ENCODE measurements around the gene TMEM62. TPM values are rescaled to one million over a fixed set of nuclear protein-coding genes. Genes with fewer than 3 reads are reported as not detected.
"Not testable (repeated sequence)": the region's sequence is repeated elsewhere in the genome, so short reads cannot be mapped to it uniquely, and the experiment has no call there.

The TMEM62 gene
- total and polyA plus RNA-seq, 2 experiments from 2014 or later, result 6.5 to 11.2 TPM

DNA sequence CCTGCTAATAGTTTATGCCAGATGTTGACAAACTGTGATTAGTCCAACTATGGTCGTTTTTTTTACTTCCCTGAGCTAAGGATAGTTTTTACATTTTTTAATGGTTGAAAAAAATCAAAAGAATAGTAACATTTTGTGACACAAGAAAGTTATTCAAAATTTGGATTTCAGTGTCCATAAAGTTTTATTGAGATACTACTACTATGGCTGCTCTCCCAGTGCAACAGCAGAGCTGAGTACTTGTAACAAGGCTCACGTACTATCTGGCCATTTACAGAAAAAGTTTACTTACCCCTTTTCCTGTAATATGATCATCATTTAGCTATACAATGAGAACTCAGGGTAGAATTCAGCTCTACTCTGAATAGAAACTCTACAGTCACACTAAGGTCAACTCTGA lies 11.5 kb upstream of the TMEM62 start:
- Histone ChIP-seq H4K20me1 (ENCODE audit: insufficient read depth) (no peaks in the 10 kb centered on the region), H3K9me2 (ENCODE audit: insufficient read depth) (no peaks in the 10 kb centered on the region), H3F3A (ENCODE audit: insufficient read depth) (peaks cover 16% of the 10 kb centered on the region; the same call in 1 of the 2 replicates), H3K4me3 (peak overlapping the region; percentile 93), H3K36me3 (ENCODE audit: low read depth) (no peaks in the 10 kb centered on the region), H2AFZ (peak overlapping the region; percentile 98), H3K9me3 (ENCODE audit: low read depth) (no peaks in the 10 kb centered on the region), H3K27ac (peak overlapping the region; percentile 90), H3K27me3 (replicated peaks; ENCODE audit: insufficient read depth) (no peaks in the 10 kb centered on the region), H3K4me1 (ENCODE audit: insufficient read depth) (peaks cover 6% of the 10 kb centered on the region), H3K4me2 (ENCODE audit: unreplicated experiment) (peak overlapping the region; percentile 99), H3K79me2 (ENCODE audit: insufficient read depth) (no peaks in the 10 kb centered on the region), H3K9ac (no peak overlapping the region)
- WGBS, 2 experiments (ENCODE audit: low coverage in 1 of 2, low lambda C conversion rate in 2 of 2, missing lambda C conversion rate in 2 of 2), result 63 to 66% methylated on average over 2 of the region's 2 CpGs
- TF ChIP-seq EZH2phosphoT487 (IDR thresholded peaks at IDR 0.05; ENCODE audit: insufficient read depth, low read depth) (no peak), EZH2 (IDR thresholded peaks at IDR 0.05; ENCODE audit: insufficient read depth, poor library complexity, severe bottlenecking) (no peak)
- in situ Hi-C loops (cut with MboI), result no loop called here
- no peak for DNase-seq

DNA sequence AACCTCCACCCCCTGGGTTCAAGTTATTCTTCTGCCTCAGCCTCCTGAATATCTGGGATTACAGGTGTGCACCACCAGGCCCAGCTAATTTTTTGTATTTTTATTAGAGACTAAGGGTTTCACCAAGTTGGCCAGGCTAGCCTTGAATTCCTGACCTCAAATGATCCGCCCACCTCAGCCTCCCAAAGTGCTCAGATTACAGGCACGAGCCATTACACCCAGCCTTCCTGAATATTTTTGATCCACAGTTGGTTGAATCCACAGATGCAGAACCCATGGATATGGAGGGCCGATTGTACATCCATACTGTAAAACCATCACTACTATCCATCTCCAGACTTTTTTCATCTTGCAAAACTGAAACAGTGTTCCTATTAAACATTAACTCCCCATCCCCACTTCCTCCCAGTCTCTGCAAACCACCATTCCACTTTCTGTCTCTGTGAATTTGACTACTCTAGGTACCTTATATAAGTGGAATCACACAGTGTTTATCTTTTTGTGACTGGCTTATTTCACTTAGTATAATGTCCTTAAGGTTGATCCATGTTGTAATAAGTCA lies 8.2 kb upstream of the TMEM62 start:
- H3K4me3 ChIP-seq, result no peak overlapping the region
- no peak overlapping the region for H2AFZ ChIP-seq
- in situ Hi-C loops (cut with MboI), result no loop called here
- H3K9ac ChIP-seq, result no peak overlapping the region
- H3K27me3 ChIP-seq (replicated peaks; ENCODE audit: insufficient read depth), result no peaks in the 10 kb centered on the region
- H4K20me1 ChIP-seq (ENCODE audit: insufficient read depth), result no peaks in the 10 kb centered on the region
- no peak for DNase-seq
- no peak overlapping the region for H3K27ac ChIP-seq
- peaks cover 6% of the 10 kb centered on the region for H3K4me1 ChIP-seq (ENCODE audit: insufficient read depth)
- peaks cover 16% of the 10 kb centered on the region; the same call in 1 of the 2 replicates for H3F3A ChIP-seq (ENCODE audit: insufficient read depth)
- TF ChIP-seq EZH2phosphoT487 (IDR thresholded peaks at IDR 0.05; ENCODE audit: insufficient read depth, low read depth) (no peak), EZH2 (IDR thresholded peaks at IDR 0.05; ENCODE audit: insufficient read depth, poor library complexity, severe bottlenecking) (no peak)
- WGBS, 2 experiments (ENCODE audit: low coverage in 1 of 2, low lambda C conversion rate in 2 of 2, missing lambda C conversion rate in 2 of 2), result 55 to 68% methylated on average over 3 of the region's 3 CpGs
- no peaks in the 10 kb centered on the region for H3K79me2 ChIP-seq (ENCODE audit: insufficient read depth)
- no peaks in the 10 kb centered on the region for H3K9me3 ChIP-seq (ENCODE audit: low read depth)
- H3K9me2 ChIP-seq (ENCODE audit: insufficient read depth), result no peaks in the 10 kb centered on the region
- H3K4me2 ChIP-seq (ENCODE audit: unreplicated experiment), result no peak overlapping the region
- H3K36me3 ChIP-seq (ENCODE audit: low read depth), result no peaks in the 10 kb centered on the region

DNA sequence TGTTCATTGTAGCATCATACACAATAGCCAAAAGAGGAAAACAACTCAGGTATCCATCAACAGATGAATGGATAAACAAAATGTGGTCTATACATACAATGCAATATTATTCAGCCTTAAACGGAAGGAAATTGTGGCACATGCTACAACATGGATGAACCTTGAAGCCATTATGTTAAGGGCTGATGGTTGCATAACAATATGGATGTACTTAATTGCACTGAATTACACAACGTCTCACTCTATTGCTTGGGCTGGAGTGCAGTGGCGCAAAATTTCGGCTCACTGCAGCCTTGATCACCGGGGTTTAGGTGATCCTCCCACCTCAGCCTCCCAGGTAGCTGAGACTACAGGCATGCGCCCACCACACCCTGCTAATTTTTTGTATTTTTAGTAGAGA lies 7.0 kb upstream of the TMEM62 start:
- Histone ChIP-seq H4K20me1 (ENCODE audit: insufficient read depth) (no peaks in the 10 kb centered on the region), H3K27me3 (replicated peaks; ENCODE audit: insufficient read depth) (no peaks in the 10 kb centered on the region), H2AFZ (no peak overlapping the region), H3K9me2 (ENCODE audit: insufficient read depth) (no peaks in the 10 kb centered on the region), H3F3A (ENCODE audit: insufficient read depth) (peaks cover 16% of the 10 kb centered on the region; the same call in 1 of the 2 replicates), H3K4me1 (ENCODE audit: insufficient read depth) (peaks cover 6% of the 10 kb centered on the region), H3K4me2 (ENCODE audit: unreplicated experiment) (no peak overlapping the region), H3K4me3 (no peak overlapping the region), H3K79me2 (ENCODE audit: insufficient read depth) (no peaks in the 10 kb centered on the region), H3K36me3 (ENCODE audit: low read depth) (no peaks in the 10 kb centered on the region), H3K9me3 (ENCODE audit: low read depth) (no peaks in the 10 kb centered on the region), H3K27ac (no peak overlapping the region), H3K9ac (no peak overlapping the region)
- no peak for DNase-seq
- WGBS, 2 experiments (ENCODE audit: low coverage in 1 of 2, low lambda C conversion rate in 2 of 2, missing lambda C conversion rate in 2 of 2), result 67 to 70% methylated on average over 6 of the region's 6 CpGs
- TF ChIP-seq EZH2 (IDR thresholded peaks at IDR 0.05; ENCODE audit: insufficient read depth, poor library complexity, severe bottlenecking) (no peak), EZH2phosphoT487 (IDR thresholded peaks at IDR 0.05; ENCODE audit: insufficient read depth, low read depth) (no peak)
- in situ Hi-C loops (cut with MboI), result no loop called here

DNA sequence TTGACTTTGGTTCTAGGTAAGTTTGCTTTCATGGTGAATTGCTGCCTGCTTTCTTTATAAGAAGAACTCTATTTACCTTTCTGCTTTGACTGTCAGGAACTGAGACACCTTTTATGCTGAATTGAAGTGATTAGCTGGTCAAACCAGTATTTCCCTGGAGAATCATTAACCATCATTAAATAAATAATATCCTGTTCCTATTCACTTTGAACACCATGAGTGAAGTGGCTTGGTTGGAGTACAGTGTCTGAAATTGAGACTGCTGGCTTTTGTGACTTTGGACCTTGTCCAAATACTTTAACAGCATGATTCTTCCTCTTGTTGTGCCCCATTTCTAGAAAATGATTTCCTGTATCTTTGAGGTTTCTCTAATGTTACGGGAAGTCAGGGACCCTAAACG lies 5.6 kb upstream of the TMEM62 start:
- Histone ChIP-seq H3K9ac (no peak overlapping the region), H3K9me2 (ENCODE audit: insufficient read depth) (no peaks in the 10 kb centered on the region), H3K36me3 (ENCODE audit: low read depth) (no peaks in the 10 kb centered on the region), H2AFZ (no peak overlapping the region), H3K79me2 (ENCODE audit: insufficient read depth) (no peaks in the 10 kb centered on the region), H3K4me2 (ENCODE audit: unreplicated experiment) (no peak overlapping the region), H3K4me3 (no peak overlapping the region), H4K20me1 (ENCODE audit: insufficient read depth) (no peaks in the 10 kb centered on the region), H3K27ac (no peak overlapping the region), H3F3A (ENCODE audit: insufficient read depth) (peaks cover 5% of the 10 kb centered on the region; the same call in 1 of the 2 replicates), H3K27me3 (replicated peaks; ENCODE audit: insufficient read depth) (no peaks in the 10 kb centered on the region), H3K4me1 (ENCODE audit: insufficient read depth) (peaks cover 1% of the 10 kb centered on the region), H3K9me3 (ENCODE audit: low read depth) (no peaks in the 10 kb centered on the region)
- 89 to 92% methylated on average over 2 of the region's 2 CpGs for WGBS, 2 experiments (ENCODE audit: low coverage in 1 of 2, low lambda C conversion rate in 2 of 2, missing lambda C conversion rate in 2 of 2)
- in situ Hi-C loops (cut with MboI), result no loop called here
- TF ChIP-seq EZH2 (IDR thresholded peaks at IDR 0.05; ENCODE audit: insufficient read depth, poor library complexity, severe bottlenecking), result no peak
- TF ChIP-seq EZH2phosphoT487 (IDR thresholded peaks at IDR 0.05; ENCODE audit: insufficient read depth, low read depth), result no peak
- no peak for DNase-seq

DNA sequence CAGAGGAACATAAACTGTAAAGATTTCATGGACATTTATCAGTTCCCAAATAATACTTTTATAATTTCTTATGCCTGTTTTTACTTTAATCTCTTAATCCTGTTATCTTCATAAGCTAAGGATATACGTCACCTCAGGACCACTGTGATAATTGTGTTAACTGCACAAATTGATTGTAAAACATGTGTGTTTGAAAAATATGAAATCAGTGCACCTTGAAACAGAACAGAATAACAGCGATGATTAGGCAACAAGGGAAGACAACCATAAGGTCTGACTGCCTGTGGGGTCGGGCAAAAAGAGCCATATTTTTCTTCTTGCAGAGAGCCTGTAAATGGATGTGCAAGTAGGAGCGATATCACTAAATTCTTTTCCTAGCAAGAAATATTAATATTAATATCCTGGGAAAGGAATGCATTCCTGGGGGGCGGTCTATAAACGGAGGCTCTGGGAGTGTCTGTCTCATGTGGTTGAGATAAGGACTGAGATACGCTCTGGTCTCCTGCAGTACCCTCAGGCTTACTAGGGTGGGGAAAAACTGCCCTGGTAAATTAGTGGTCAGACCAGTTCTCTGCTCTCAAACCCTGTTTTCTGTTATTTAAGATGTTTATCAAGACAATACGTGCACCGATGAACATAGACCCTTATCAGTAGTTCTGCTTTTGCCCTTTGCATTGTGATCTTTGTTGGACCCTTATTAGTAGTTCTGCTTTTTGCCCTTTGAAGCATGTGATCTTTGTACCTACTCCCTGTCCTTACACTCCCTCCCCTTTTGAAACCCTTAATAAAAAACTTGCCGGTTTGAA lies 5.0 kb upstream of the TMEM62 start:
- in situ Hi-C loops (cut with MboI); H3K4me3 ChIP-seq; H4K20me1 ChIP-seq (ENCODE audit: insufficient read depth); H3K4me1 ChIP-seq (ENCODE audit: insufficient read depth); H3F3A ChIP-seq (ENCODE audit: insufficient read depth); H3K4me2 ChIP-seq (ENCODE audit: unreplicated experiment); H3K27me3 ChIP-seq (replicated peaks; ENCODE audit: insufficient read depth); H3K9me3 ChIP-seq (ENCODE audit: low read depth); H3K9me2 ChIP-seq (ENCODE audit: insufficient read depth); H3K36me3 ChIP-seq (ENCODE audit: low read depth); H3K27ac ChIP-seq; DNase-seq; H3K79me2 ChIP-seq (ENCODE audit: insufficient read depth); H2AFZ ChIP-seq; H3K9ac ChIP-seq: not testable (repeated sequence)
- 78 to 80% methylated on average over 10 of the region's 10 CpGs for WGBS, 2 experiments (ENCODE audit: low coverage in 1 of 2, low lambda C conversion rate in 2 of 2, missing lambda C conversion rate in 2 of 2)

All from GM23248 (cell line).